HG03045 (cell line): Measurements from ENCODE around the gene AKAP6.

Experiments used
- ATAC-seq: cut with Tn5 transposase; IDR thresholded peaks from one replicate; pipeline ENCODE4 v1.9.1; 2021; ENCODE audit warnings: mild to moderate bottlenecking, moderate library complexity; ENCODE audit not compliant: unreplicated experiment

AKAP6 gene, protein sequence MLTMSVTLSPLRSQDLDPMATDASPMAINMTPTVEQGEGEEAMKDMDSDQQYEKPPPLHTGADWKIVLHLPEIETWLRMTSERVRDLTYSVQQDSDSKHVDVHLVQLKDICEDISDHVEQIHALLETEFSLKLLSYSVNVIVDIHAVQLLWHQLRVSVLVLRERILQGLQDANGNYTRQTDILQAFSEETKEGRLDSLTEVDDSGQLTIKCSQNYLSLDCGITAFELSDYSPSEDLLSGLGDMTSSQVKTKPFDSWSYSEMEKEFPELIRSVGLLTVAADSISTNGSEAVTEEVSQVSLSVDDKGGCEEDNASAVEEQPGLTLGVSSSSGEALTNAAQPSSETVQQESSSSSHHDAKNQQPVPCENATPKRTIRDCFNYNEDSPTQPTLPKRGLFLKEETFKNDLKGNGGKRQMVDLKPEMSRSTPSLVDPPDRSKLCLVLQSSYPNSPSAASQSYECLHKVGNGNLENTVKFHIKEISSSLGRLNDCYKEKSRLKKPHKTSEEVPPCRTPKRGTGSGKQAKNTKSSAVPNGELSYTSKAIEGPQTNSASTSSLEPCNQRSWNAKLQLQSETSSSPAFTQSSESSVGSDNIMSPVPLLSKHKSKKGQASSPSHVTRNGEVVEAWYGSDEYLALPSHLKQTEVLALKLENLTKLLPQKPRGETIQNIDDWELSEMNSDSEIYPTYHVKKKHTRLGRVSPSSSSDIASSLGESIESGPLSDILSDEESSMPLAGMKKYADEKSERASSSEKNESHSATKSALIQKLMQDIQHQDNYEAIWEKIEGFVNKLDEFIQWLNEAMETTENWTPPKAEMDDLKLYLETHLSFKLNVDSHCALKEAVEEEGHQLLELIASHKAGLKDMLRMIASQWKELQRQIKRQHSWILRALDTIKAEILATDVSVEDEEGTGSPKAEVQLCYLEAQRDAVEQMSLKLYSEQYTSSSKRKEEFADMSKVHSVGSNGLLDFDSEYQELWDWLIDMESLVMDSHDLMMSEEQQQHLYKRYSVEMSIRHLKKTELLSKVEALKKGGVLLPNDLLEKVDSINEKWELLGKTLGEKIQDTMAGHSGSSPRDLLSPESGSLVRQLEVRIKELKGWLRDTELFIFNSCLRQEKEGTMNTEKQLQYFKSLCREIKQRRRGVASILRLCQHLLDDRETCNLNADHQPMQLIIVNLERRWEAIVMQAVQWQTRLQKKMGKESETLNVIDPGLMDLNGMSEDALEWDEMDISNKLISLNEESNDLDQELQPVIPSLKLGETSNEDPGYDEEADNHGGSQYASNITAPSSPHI (N-terminal part only)

DNA sequence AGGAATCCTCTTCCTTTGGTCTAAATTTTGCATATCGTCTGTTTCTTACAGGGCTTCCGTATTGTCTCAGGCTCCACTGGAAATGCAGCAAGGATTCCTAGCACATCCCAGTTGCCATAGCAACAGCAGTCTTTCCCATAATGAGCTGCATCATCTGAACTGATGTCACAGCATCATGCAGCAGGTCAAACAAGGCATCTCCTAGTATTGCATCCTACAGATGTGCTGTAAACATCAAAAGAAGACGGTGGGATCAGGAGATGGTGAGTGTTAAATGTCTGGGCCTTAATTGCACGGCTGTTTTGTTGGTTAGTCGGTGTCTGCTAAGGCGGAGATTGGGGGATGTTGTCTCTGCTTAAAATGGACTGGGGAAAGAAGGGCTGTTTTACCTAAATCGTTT is at the start of gene AKAP6:
TSS of gene AKAP6 (plus strand) at position 153 of the 400 bp plus-strand sequence. CDS start 104,196 bp downstream, outside the sequence.
- no peak for ATAC-seq

DNA sequence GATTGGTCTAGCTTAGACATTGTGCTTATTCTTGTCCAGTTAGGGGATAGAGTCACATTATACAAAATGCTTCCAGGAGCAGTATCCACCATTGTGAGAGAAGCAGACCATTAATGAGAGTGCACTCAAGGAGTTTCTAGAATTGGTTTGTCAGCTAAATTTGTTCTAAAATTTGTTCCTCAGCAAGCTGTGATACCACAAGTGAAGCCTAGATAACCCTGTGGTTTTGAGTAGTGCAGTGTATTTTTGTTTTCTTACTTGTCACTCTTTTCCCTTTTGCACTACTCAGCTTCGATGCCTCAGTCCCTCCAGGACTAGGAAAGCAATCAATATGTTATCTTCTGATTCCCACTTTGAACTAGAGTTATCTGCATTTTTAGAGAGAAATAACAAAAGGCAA is 42.5 kb upstream of the AKAP6 start:
- ATAC-seq = no peak

DNA sequence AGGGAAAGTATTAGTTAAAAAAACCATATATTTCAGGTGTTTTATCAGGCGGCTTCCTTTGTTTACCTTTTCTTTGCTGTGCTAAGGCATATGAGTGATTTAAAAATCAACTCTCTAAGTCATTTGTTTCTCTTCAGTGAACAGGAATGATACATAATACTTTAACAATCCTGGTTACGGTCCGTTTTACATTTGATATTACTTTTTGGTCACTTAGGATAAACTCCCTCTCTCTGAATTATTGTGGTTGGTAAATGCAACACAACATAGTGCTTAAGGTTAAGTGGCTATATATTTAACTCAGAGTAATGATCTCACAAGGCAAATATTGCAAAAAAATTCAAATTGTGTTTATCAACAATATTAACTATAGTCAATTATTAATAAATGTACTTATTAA is 32.7 kb upstream of the AKAP6 start:
- ATAC-seq = no peak

DNA sequence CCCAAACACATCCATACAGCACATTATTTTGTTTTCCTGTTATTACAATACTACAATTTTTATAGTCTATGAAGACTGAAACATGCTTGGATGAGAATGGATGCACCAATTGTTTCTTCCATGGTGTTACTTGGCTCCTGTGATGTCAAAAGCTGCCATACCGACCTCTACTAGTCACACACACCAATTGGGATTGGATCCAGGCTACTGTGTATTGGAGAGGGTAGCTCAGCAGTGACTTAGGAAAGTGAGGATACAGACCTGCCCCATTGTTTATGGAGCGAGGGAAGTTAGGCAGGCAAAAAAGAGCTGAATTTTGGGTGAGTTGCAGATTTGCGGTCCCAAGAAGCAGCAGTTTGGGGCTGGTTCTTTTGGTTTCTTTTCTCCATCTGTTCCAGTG is 30.8 kb upstream of the AKAP6 start:
- no peak for ATAC-seq

DNA sequence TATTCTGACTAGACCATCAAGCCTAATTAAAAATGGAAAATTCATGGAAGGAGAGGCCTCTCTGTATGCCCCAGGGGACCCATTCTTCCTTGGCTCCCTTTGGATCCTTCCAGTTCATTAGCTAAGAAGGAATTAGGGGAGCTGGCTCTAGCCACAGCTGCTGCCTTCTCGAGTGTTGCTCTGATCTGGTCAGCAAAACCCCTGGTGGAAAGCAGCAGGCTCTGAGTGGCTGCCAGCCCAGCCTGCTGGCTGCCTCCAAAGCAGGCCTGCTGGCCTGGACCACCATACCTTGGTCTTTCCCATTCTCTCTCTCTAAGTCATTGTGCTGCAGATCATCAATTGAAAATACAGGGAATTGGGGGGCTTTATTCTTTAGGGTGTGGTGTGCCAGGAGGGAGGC is 29.0 kb upstream of the AKAP6 start:
- ATAC-seq = no peak

DNA sequence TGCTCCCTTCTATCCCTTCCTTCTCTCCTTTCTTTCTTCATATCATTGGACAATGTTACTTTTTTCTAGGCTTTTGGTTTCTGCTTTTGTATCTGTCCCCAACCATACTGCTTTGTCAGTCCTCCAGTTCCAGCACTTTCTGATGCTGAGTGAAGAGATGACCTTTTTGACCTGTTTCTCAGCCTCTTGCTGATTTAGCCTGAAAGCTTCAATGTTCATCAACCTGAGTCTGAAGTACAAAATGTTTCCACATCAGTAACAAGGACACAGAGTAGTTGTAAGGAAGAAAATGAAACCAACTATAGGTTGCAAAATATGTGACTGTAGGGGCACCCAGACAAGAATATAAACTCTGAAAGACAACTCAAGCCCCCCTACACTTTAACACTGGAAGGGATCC is 25.2 kb upstream of the AKAP6 start:
- ATAC-seq = no peak

DNA sequence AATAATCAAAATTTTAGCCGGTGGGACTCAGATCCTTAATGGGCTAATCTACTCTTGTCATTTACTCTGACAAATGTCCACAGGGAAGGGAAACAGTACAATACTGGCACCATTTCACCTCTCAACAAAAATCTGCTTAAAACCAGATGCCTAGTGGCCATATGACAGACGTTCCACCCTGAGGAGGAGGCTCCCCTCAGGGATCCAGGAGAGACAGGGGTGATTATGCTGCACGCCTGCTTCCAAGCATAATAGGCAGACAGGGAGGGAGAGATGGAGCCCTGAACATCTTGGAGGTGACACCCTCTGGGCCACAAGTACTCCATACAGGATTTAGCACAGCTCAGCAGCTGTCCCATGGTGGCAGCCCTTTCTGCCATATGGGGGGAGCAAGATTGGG is 24.8 kb upstream of the AKAP6 start:
- no peak for ATAC-seq

DNA sequence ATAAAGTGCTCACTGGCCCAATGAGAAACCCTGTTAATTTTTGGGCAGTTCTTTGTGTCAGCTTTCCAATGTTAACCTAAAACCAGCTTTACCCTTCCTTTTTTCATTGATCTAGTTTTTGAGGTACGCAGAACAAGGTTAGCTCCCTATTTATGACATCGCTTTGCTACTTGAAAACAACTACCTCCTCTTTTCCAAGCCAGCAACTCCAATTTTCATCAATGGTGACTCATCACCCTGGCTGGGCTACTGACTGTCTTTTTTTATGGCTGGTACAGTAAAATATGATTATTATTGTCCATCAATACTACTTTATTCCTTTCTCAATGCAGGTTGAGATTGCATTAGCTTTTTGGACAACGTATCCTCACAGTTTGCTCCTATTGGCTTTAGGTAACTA is 22.5 kb upstream of the AKAP6 start:
- no peak for ATAC-seq

DNA sequence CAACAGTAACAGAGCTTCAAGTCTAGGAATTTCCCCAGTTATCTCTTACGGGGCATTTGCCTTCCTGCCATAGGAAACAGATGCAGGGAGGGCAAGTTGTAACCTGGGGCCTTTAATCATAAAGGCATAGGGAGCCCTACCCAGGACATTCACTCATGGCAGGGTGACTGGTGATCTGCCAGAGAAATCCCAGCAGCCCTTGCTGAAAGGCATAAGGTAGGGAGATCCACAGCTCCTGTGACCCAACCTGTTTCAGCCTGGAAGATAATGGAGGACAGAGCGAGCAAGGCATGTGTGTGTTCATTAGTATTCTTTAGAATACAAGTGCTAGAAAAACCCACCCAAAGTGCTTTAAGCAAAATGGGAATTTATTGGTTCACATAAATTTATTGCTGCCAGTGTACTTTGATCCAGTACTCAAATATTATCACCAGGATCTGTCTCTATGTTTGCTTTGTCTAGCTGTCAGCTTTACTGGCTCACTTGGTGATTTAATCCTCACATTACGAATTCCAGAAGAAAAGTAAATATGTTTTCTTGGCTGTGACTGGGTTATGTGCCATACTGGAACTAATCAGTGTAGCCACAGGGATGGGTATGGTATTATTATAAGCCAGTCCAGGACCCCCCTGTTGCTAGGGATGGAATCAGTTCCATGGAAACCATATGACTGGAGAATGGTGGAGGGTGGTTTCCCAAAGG is 21.1 kb upstream of the AKAP6 start:
- ATAC-seq = no peak

DNA sequence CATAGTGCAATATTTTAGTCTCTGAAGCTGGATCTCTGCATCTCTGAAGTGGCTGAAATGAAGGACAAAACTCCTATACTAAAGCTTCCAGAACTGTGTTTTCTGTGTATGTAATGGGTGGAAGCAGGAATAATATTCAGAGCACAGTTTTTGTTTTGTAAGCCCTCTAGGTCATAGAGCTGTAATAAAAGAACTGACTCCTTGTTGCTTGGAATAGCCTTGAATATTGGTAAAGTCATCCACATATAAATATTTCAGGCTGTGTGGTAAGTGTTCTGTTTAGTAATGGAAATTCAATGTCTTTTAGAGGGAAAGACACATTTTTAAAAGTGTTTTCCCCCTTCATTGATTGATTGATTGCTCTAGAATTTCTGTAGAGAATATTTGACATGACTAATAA is 18.2 kb upstream of the AKAP6 start:
- no peak for ATAC-seq

DNA sequence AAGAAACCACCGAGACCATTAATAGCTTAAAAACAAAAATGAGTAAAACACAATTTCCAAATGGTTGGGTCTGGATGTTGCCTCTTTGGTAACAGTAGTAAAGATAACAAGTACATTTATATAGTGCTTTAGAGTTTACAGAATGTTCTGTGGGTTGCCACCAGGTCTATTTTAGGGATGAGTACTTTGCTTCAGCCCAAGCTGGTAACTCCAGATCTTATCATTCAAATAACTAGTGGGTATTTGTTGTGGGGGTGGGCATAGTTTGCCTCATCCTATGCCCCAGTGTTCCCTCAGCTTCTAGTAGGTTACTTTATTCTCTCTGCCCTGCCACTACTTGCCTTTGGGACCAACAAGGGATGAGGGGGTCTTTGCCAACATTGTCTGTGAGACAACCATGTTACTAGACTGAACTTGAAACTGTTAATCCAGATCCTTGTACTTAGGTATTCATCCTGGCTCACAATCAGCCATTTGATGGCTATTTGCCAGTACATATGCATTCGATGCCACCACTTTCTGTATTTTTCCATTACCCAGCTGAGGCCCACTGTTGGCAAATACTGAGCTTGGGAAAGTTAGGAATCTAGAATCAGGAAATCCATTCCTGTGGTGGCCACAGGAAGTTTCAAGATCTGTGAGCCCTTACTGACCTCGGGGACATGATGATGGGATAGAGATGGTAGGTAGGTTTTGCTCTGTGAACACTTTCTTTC is 17.6 kb upstream of the AKAP6 start:
- ATAC-seq = no peak

DNA sequence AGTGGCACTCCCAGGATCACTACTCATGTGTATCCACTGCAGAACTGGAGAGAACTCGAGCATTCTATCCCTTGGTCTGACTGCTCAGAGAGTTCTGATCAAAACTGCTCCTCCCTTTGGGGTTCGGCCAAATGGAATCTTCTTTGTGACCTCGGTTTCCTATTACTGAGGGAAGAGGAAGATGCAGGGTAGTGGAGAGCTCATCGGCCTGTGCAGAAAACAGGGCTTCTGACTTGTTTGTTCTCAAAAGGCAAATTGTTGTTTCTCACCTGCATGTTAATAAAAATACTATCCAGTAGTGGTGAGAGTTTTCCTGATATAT is 17.1 kb upstream of the AKAP6 start:
- ATAC-seq = no peak

DNA sequence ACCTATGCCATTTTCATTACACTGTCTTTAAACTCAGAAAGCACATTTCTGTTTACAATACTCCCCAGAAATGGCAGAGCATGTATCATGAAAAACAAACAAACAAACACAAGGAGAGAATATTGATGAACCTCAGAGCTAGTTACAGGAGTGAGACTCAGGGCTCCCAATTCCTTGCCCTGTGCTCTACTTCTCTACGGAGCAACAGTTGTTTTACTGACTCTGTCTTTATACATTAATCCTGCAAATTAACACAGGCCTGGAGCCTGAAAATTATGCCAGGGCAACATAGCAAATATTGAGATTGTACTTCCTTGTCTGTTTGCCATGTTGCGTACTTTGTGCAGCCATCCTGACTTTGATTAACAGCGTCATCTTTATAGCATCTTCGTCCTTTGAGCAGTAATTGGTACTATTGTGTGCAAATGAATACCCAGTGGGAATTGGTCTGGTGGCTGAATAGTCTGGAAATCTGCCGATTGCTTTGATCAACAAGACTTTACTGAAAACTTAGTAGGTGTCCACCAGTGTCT is 15.2 kb upstream of the AKAP6 start:
- ATAC-seq = no peak

DNA sequence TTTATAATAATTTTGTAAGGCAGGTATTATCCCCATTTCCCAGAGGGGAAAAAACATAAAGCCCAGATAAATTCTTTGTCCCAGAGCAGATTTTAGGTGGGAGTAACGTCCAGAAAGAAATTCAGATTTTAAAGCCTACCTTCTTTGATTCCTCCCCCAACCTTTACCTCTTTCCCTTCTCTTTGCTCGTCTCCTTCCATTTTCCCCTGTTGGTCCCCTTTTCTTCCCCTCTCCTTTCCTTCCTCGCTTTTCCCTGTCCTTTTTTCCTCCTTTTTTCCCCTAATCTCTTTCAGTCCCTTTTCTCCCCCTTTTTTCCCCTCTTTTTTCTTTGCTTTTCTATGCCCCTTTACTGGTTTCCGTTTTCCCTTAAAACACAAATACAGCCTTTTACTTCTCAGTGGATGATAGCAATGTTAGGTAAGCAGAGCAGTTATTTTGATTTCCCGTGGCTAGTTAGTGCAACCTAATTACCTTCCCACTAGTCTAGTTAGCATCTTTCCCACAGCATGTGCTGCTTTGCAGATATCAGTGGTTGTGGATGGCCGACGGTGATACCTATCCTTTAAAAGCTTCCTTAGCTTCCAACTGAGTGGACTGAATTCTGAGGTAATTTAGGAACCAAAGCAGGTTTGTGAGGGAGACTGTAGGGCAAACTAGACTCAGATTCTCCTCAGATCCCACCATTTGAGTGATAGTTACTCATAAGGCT is 10.9 kb upstream of the AKAP6 start:
- no peak for ATAC-seq

DNA sequence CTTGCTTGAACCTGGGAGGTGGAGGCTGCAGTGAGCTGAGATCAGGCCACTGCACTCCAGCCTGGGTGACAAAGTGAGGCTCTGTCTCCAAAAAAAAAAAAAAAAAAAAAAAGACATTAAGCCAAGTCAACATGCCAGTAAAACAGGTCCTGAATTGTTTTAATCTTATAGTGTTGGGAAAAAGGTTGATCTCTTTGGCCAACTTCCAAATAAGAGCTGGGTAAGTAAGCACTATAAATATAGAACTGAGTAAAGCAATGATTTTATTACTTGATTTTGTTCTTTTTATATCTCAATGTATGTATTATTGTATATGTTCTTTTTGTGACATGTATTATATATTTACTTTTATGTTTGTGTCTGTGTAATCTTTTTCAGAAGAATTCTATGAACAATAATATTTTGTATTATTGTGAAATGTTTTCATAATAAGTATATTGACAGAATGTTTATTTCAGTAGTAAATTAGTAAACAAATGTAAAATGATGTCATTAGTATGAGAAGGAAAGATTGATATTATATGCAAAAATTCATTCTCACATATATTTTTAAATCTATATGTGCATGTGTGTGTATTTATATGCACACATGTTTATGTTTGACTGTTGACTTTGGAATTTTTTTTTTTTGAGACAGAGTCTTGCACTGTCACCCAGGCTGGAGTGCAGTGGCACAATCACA is 9.6 kb upstream of the AKAP6 start:
- no peak for ATAC-seq

DNA sequence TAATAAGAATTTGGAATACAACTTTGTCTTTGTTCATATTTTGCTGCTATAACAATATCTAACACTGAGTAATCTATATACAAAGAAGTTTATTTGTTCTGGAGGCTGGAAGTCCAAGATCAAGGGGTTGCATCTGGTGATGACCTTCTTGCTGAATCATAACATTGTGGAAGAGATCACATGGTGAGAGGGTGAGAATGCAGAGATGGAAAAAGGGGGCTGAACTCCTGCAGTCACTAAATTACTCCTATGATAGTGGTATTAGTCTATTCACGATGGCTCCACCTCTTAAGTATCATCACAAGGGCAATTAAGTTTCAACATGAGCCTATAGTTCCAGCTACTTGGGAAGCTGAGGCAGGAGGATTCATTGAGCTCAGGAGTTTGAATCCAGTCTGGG is 4.5 kb upstream of the AKAP6 start:
- no peak for ATAC-seq

DNA sequence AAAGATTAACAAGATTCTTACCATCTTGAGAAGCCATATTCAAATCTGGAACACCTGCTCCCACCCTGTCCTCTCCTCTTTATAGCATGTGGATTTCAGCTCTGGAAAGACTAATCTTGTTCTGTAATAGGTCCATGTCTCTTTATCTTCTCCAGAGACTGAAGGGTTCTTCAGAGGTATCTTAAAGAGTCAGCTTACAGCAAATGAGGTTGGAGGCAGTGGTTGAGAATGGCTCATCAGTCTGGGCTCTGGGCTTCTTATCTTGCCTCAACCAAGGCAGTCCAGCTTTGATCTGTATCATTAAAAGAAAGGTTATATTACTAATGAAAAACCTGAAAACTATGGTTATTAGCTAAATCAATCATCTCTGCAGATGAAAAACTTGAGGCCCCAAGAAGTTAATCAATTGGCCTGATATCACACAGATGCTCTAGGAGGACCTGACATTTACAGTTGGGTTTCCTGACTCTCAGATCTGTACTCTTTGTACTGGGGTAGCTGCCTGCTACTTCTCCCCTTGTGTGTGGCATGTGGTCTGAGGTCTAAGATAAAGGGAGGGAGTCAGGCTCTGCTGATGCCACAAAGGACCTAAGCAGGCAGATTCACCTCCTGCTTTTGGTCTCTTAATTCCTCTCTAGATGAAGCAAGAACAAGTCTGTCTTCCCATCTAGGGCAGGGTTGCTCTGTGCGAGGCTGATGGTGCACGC is 1.7 kb upstream of the AKAP6 start:
- ATAC-seq = no peak

DNA sequence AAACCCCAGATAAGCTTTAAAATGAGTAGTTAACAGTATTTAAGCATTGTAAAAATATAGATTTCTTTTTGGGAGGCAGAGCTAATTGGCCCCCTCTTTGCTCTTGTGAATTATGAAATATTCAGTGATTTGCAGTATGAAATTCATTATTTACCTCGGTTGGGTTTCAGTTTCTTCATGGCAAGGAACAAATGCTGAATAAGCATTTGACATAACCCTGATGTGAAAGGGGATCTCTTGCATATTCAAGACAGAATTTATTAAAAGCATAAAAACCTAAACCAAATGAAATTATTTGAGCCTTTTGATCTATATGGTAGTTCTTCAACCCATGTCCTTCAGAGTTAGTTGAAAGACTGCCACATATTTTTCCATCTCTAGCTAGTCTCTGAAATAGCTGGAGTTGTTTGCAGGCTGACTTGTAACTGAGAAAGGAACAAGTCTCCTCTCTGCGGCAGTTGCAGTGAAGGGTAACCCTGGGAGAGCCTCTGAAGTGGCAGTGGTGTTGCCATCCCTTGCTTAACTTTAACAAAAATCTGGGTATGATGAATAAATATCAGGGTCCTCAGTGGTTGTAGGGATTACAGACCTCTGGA is 690 bp downstream of the AKAP6 start:
- no peak for ATAC-seq
